ENCODE data around the gene CRELD2. TPM values are rescaled to one million over a fixed set of nuclear protein-coding genes. Genes with fewer than 3 reads are reported as not detected.

CRELD2 gene
- total RNA-seq, 2 experiments from 2014 or later: 15.2 to 16.4 TPM

- no peaks in the 10 kb centered on the region for H3K9me3 Mint-ChIP-seq (ENCODE audit: low read depth)
- intact Hi-C loops (cut with DNase I, micrococcal nuclease): no loop called here
- ATAC-seq: no peak
- POLR2A ChIA-PET: no interaction called here
- no peak overlapping the region for H3K4me3 Mint-ChIP-seq
- H3K27me3 Mint-ChIP-seq: no peaks in the 10 kb centered on the region
- no peak for DNase-seq
- peak overlapping the region; percentile 53 for H3K27ac Mint-ChIP-seq
- H3K36me3 Mint-ChIP-seq (ENCODE audit: low read depth): peaks cover 9% of the 10 kb centered on the region
- H3K4me1 Mint-ChIP-seq: peaks cover 38% of the 10 kb centered on the region
- CTCF ChIA-PET: interaction anchor here (0.8 kb wide), 2 partner anchors 60 to 104 kb away, joined by 3 to 4 read pairs; no protein-coding TSS in a partner anchor
These were observed 8.5 kb downstream of the CRELD2 start for GRCh38 chr22:49926916-49927315.

GRCh38 chr22:49927483-49928184 is 9.2 kb downstream of the CRELD2 start:
- Mint-ChIP-seq H3K4me1 (peaks cover 40% of the 10 kb centered on the region), H3K27me3 (no peaks in the 10 kb centered on the region), H3K4me3 (no peak overlapping the region), H3K36me3 (ENCODE audit: low read depth) (peaks cover 9% of the 10 kb centered on the region), H3K9me3 (ENCODE audit: low read depth) (no peaks in the 10 kb centered on the region), H3K27ac (peak overlapping the region; percentile 82)
- intact Hi-C loops (cut with DNase I, micrococcal nuclease): no loop called here
- ChIA-PET POLR2A (no interaction called here), CTCF (interaction anchor here (0.5 to 0.8 kb wide), 4 partner anchors 8 to 161 kb away, joined by 3 to 4 read pairs (median 3); no protein-coding TSS in a partner anchor)
- DNase-seq (no peak), ATAC-seq (no peak)

GRCh38 chr22:49928185-49928495 is 9.7 kb downstream of the CRELD2 start:
- ChIA-PET CTCF (interaction anchor here (0.8 kb wide), 1 partner anchor 161 kb away, joined by 3 read pairs; no protein-coding TSS in a partner anchor), POLR2A (no interaction called here)
- Mint-ChIP-seq H3K9me3 (ENCODE audit: low read depth) (no peaks in the 10 kb centered on the region), H3K4me3 (no peak overlapping the region), H3K27ac (no peak overlapping the region), H3K4me1 (peaks cover 45% of the 10 kb centered on the region), H3K36me3 (ENCODE audit: low read depth) (peaks cover 11% of the 10 kb centered on the region), H3K27me3 (no peaks in the 10 kb centered on the region)
- ATAC-seq: no peak
- intact Hi-C loops (cut with DNase I, micrococcal nuclease): no loop called here
- no peak for DNase-seq

GRCh38 chr22:49928555-49929210 is 10.2 kb downstream of the CRELD2 start:
- peaks cover 49% of the 10 kb centered on the region for H3K4me1 Mint-ChIP-seq
- no peak overlapping the region for H3K4me3 Mint-ChIP-seq
- H3K27ac Mint-ChIP-seq: no peak overlapping the region
- no peaks in the 10 kb centered on the region for H3K27me3 Mint-ChIP-seq
- H3K9me3 Mint-ChIP-seq (ENCODE audit: low read depth): no peaks in the 10 kb centered on the region
- intact Hi-C loops (cut with DNase I, micrococcal nuclease): loop anchor here in 1 of 2 experiments (1.0 kb wide), 5 partner anchors 65 to 282 kb away; no protein-coding TSS in a partner anchor
- peaks cover 12% of the 10 kb centered on the region for H3K36me3 Mint-ChIP-seq (ENCODE audit: low read depth)
- ChIA-PET POLR2A (no interaction called here), CTCF (interaction anchor here (0.8 kb wide), 1 partner anchor 162 kb away, joined by 3 read pairs; no protein-coding TSS in a partner anchor)
- no peak for ATAC-seq
- no peak for DNase-seq

- Mint-ChIP-seq H3K4me1 (peaks cover 52% of the 10 kb centered on the region), H3K9me3 (ENCODE audit: low read depth) (no peaks in the 10 kb centered on the region), H3K4me3 (no peak overlapping the region), H3K36me3 (ENCODE audit: low read depth) (peaks cover 10% of the 10 kb centered on the region), H3K27me3 (no peaks in the 10 kb centered on the region), H3K27ac (no peak overlapping the region)
- intact Hi-C loops (cut with DNase I, micrococcal nuclease): loop anchor here in 1 of 2 experiments (1.0 kb wide), 5 partner anchors 64 to 281 kb away; no protein-coding TSS in a partner anchor
- ChIA-PET CTCF (interaction anchor here (0.8 to 2.7 kb wide), 5 partner anchors 36 to 101 kb away, joined by 3 to 35 read pairs (median 5); no protein-coding TSS in a partner anchor), POLR2A (interaction anchor here (1.1 kb wide), 1 partner anchor 101 kb away, joined by 3 read pairs; no protein-coding TSS in a partner anchor)
- DNase-seq (peak; percentile 88), ATAC-seq (peak; percentile 60)
These were observed 11.0 kb downstream of the CRELD2 start for GRCh38 chr22:49929211-49929979.

- no peaks in the 10 kb centered on the region for H3K9me3 Mint-ChIP-seq (ENCODE audit: low read depth)
- DNase-seq (peak; percentile 47), ATAC-seq (no peak)
- H3K27me3 Mint-ChIP-seq: no peaks in the 10 kb centered on the region
- intact Hi-C loops (cut with DNase I, micrococcal nuclease): loop anchor here (1.0 to 10.0 kb wide), 7 partner anchors 63 to 280 kb away; no protein-coding TSS in a partner anchor
- peaks cover 9% of the 10 kb centered on the region for H3K36me3 Mint-ChIP-seq (ENCODE audit: low read depth)
- H3K4me3 Mint-ChIP-seq: no peak overlapping the region
- CTCF ChIA-PET: interaction anchor here (0.7 to 2.7 kb wide), 8 partner anchors 12 to 154 kb away, joined by 3 to 35 read pairs (median 4); no protein-coding TSS in a partner anchor
- POLR2A ChIA-PET: interaction anchor here (0.5 to 1.1 kb wide), 2 partner anchors 47 to 100 kb away, joined by 3 to 4 read pairs; no protein-coding TSS in a partner anchor
- no peak overlapping the region for H3K27ac Mint-ChIP-seq
- peaks cover 51% of the 10 kb centered on the region for H3K4me1 Mint-ChIP-seq
These were observed 11.7 kb downstream of the CRELD2 start for GRCh38 chr22:49929994-49930575.

GRCh38 chr22:49930596-49931412 is 12.4 kb downstream of the CRELD2 start:
- Mint-ChIP-seq H3K4me3 (peak overlapping the region; percentile 22), H3K27me3 (no peaks in the 10 kb centered on the region), H3K4me1 (peaks cover 44% of the 10 kb centered on the region), H3K9me3 (ENCODE audit: low read depth) (no peaks in the 10 kb centered on the region), H3K27ac (peak overlapping the region; percentile 34), H3K36me3 (ENCODE audit: low read depth) (peaks cover 3% of the 10 kb centered on the region)
- intact Hi-C loops (cut with DNase I, micrococcal nuclease): loop anchor here (1.0 to 10.0 kb wide), 5 partner anchors 29 to 264 kb away; partner anchors contain the start of gene PIM3 (in 1 of the 2)
- CTCF ChIA-PET: interaction anchor here (0.7 to 2.7 kb wide), 9 partner anchors 13 to 154 kb away, joined by 3 to 35 read pairs (median 4); no protein-coding TSS in a partner anchor
- POLR2A ChIA-PET: interaction anchor here (0.5 to 1.1 kb wide), 4 partner anchors 16 to 100 kb away, joined by 3 to 5 read pairs (median 4); no protein-coding TSS in a partner anchor
- DNase-seq (peak; percentile 77), ATAC-seq (peak; percentile 47)

- ChIA-PET CTCF (interaction anchor here (1.0 to 2.3 kb wide), 4 partner anchors 12 to 96 kb away, joined by 3 to 15 read pairs (median 4); no protein-coding TSS in a partner anchor), POLR2A (interaction anchor here (0.8 to 0.9 kb wide), 2 partner anchors 18 to 29 kb away, joined by 3 read pairs; no protein-coding TSS in a partner anchor)
- Mint-ChIP-seq H3K36me3 (ENCODE audit: low read depth) (peaks cover 3% of the 10 kb centered on the region), H3K27me3 (no peaks in the 10 kb centered on the region), H3K27ac (peak overlapping the region; percentile 79), H3K4me3 (peak overlapping the region; percentile 66), H3K4me1 (peaks cover 47% of the 10 kb centered on the region), H3K9me3 (ENCODE audit: low read depth) (no peaks in the 10 kb centered on the region)
- DNase-seq (no peak), ATAC-seq (no peak)
- intact Hi-C loops (cut with DNase I, micrococcal nuclease): loop anchor here in 1 of 2 experiments (5.0 to 10.0 kb wide), 2 partner anchors 84 to 261 kb away; no protein-coding TSS in a partner anchor
These were observed 15.1 kb downstream of the CRELD2 start for GRCh38 chr22:49933236-49934159.

Data from activated CD4-positive, alpha-beta T cell treated with anti-CD3 and anti-CD28 coated beads for 36 hours (primary cell).